ENCODE results near the gene CRELD2. TPM values are rescaled to one million over a fixed set of nuclear protein-coding genes. Genes with fewer than 3 reads are reported as not detected.

The CRELD2 gene, protein sequence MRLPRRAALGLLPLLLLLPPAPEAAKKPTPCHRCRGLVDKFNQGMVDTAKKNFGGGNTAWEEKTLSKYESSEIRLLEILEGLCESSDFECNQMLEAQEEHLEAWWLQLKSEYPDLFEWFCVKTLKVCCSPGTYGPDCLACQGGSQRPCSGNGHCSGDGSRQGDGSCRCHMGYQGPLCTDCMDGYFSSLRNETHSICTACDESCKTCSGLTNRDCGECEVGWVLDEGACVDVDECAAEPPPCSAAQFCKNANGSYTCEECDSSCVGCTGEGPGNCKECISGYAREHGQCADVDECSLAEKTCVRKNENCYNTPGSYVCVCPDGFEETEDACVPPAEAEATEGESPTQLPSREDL
- total RNA-seq: 22.9 TPM

DNA sequence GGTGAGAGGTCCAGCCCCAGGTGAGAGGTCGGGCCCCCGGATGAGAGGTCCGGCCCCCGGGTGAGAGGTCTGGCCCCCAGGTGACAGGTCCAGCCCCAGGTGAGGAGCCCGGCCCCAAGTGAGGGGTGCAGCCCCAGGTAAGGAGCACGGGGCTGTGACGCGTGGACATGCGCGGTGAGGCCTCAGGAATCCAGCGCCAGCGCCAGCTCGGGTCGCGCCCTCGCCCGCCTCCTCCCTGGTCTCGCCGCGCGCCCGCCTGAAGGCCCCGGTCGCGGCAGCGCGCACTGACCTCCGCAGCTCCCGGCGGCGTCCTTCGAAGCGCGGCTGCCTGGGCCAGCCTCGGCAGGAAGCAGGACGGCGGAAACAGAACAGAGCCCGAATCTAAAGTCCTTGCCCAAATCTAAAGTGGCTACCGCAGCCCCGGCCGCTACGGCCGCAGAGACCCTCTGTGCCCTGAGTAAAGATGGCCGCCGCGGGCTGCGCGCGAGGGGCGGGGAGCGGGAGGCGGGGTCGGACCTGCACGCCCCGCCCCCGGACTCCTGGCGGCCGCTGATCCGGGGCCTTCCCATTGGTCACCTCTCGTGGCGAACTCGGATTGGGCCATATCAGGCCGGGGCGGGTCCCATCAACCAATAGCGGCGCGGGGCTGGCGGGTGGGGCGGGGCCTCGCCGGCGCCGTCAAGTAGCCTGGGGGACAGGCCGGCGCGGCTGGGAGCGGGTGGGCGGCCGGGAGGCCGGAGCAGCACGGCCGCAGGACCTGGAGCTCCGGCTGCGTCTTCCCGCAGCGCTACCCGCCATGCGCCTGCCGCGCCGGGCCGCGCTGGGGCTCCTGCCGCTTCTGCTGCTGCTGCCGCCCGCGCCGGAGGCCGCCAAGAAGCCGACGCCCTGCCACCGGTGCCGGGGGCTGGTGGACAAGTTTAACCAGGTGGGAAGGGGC lies at the start of gene CRELD2, which contains the start of gene ALG12:
CRELD2 (plus strand) TSS at position 661 of the 937 bp plus-strand sequence; CDS start at position 797, 136 bp downstream.
ALG12 (minus strand) TSS at position 465 of the 937 bp plus-strand sequence. CDS start 4,673 bp downstream, outside the sequence.
- DNase-seq: peak; percentile 99

DNA sequence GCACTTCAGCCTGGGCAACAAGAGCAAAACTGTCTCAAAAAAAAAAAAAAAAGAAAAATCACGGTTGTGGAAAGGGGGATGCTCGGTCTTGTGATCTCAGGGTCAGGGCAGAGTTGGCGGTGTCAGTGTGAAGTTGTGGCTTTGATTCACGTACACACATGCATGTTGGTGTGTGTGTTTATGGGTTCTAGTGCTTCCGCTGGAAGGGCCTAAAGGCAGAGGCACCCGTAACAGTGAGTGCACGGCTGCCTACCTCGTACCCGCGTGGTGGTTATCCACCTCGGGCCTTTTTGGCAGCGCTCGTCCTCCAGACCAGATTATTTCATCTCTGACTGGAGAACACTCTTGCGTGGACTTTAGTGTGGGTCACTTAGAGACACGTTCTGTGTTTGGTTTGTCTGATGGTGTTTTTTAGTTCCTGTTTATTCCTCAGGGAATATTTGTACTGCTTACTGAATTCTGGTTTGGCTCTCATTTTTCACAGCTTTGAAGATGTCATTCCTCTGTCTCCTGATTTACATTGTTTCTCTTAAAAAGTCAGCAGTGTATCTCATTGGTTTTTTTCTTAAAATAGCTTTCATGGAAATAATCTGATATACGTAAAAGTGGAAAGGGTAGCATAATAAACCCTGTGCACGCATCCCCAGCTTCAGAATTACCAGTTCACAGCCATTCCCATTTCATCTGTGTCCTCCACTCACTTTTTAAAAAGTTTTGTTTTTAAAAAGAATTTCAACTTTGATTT lies 49.2 kb upstream of the CRELD2 start:
- no peak for DNase-seq

DNA sequence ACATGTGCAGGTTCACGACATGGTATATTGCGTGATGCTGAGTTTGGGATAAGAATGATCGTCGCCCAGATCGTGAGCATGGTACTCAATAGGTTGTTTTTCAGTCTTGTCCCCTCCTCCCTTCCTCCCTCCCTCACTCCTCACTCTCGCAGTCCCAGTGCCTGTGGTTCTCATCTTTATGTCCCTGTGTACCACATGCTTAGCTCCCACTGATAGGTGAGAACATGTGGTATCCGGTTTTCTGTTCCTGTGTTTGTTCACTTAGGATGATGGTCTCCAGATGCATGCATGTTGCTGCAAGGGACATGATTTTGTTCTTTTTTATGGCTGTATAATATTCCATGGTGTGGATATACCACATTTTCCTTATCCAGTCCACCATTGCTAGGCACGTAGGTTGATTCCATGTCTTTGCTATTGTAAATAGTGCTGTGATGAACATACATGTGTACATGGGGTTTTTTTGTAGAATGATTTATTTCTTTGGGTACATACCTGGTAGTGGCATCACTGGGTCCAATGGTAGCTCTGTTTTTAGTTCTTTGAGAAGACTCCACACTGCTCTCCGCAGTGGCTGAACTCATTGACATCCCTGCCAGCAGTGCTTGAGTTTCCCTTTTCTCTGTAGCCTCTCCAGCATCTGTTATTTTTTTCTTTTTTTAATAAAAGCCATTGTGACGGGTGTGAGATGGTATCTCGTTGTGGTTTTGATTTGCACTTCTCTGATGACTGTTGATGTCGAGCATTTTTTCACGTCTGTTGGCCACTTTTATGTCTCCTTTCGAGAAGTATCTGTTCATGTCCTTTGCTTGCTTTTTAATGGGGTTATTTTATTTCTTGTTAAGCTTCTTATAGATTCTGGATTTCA lies 48.4 kb upstream of the CRELD2 start:
- no peak for DNase-seq

DNA sequence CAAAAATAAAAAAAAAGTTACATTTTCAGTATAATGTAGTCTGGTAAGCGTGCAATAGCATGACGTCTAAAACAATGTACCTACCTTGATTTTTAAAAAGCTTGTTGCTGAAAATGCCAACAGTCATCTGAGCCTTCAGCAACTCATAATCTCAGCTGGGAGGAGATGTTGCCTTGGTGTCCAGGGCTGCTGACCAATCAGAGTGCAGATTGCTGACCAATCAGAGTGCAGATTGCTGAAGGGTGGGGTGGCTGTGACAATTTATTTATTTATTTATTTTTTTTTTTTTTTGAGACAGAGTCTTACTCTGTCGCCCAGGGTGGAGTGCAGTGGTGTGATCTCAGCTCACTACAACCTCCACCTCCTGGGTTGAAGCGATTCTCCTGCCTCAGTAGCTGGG lies 47.0 kb upstream of the CRELD2 start:
- DNase-seq: no peak

DNA sequence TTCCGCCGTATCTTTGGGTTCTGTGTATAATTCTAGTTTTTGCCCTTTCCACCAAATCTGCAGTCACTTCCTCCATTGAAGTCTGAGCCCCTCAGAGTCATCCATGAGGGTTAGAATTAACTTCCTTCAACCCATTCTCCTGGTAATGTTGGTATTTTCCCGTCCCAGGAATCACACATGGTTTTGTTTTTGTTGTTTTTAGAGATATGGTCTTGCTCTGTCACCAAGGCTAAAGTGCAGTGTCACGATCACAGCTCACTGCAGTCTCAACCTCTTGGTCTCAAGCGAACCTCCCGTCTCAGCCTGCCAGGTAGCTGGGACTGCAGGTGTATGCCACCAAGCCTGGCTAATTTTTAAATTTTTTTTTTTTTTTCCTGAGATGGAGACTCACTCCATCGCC lies 46.1 kb upstream of the CRELD2 start:
- DNase-seq: no peak

DNA sequence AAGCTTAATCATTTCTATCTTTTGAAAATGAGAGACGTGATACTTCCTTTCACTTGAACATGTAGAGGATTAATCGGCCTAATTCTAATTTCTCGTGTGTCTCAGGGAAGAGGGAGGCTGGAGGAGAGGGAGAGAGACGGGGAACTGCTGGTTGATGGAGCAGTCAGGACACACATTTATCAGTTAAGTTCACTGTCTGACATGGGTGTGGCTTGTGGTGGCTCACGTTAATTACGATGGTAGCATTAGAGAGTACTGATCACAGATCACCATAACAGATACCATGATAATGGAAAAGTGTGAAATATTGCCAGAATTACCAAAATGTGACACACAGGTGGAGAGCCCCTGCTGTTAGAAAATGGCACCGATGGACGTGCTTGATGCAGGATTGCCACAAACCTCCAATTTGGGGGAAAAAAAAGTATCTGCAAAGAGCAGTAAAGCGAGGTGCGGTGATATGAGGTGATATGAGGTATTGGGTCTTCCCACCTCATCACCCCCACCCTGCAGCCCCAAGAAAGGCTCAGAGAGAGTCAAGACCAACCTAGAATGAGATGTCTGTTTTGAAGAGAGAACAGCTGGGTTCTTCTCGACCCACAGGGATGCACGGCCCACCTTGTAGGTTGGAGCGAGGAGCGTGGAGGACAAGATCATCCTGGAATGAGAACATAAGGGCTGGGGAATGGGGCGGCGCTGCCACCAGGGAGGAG lies 45.0 kb upstream of the CRELD2 start:
- DNase-seq: no peak

DNA sequence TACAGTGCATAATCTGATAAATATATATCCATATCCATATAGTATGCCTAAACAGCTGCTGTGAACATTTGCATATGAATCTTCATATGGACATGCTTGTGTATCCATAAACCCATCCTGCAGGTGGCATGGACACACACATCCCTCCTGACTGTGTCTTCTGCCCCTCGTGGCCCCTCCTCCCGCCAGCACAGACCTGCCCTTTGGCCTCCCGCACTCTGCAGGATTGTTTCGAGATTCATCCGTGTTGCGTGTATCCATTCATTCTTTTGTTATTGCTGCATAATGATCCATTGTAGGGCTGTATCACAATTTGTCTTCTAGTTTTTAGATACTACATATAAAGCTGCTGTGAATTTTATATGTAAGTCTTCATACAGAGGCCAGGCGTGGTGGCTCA lies 40.8 kb upstream of the CRELD2 start:
- DNase-seq: no peak

DNA sequence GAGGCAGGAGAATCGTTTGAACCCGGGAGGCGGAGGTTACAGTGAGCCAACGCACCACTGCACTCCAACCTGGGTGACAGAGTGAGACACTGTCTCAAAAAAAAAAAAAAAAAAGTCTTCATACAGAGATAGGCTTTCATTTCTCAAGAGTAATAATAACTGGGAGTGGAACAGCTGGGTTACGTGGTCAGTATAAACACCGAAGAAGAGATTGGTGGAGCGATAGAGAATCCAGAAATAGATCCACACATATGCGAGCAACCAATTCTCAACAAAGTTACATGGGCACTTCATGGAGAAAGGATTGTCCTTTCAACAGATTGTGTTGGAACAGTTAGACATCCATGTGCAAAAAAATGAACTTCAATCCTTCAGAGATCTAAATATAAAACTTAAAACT lies 40.2 kb upstream of the CRELD2 start:
- DNase-seq: no peak

DNA sequence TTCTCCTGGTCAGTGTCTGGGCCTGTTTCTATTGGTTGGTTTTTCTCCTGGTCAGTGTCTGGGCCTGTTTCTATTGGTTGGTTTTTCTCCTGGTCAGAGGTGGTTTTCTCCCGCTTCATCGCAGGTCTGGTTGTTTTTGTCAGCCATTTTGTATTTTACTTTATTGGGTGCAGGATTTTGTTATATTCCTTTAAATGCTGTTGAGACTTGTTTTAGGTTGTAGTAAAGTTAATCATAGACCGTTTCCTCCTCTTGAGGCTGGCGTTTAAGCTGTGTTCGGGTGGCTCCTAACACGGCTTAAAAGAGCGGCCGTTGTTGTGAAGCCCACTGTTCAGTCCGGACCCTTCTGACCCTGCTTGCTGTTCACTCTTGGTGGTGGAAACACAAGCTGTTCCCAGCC lies 38.6 kb upstream of the CRELD2 start:
- no peak for DNase-seq

DNA sequence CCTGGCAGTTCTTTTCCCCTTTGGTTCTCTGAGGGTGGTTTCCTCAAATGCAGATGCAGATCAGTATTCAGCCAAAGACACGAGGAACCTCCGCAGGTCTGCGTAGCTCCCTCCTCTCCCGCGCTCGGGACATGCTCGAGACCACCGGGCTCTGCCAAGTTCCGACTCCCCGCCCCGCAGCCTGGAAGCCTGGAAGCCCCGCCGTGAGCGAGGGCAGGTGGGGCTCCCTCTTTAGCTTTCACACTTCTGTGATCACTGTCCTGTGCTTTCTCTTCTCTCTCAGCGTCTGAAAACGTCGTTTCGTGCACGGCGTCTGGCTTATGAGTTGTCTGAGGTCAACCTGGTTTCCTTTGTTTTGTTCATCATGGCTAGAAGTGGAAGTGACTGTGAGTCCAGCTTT lies 38.2 kb upstream of the CRELD2 start:
- DNase-seq: no peak

DNA sequence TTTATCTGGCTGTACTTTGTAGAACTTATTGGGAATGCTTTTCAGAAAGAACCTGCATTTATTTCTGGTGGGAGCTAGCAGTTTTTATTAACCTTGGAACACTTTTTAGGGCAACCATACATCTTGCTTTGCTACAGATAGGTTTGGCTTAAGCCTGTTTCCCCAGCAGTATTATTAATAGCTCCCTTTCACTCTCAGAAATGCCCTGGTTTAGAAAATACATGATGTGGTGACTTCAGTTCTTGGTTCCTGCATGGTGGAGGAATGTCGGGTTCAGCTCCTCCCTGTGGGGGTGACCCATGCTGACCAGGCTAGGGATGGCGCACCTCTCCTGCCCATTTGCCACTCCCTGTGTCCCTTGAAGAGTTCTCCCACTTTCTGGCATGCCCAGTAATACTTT lies 36.6 kb upstream of the CRELD2 start:
- no peak for DNase-seq

DNA sequence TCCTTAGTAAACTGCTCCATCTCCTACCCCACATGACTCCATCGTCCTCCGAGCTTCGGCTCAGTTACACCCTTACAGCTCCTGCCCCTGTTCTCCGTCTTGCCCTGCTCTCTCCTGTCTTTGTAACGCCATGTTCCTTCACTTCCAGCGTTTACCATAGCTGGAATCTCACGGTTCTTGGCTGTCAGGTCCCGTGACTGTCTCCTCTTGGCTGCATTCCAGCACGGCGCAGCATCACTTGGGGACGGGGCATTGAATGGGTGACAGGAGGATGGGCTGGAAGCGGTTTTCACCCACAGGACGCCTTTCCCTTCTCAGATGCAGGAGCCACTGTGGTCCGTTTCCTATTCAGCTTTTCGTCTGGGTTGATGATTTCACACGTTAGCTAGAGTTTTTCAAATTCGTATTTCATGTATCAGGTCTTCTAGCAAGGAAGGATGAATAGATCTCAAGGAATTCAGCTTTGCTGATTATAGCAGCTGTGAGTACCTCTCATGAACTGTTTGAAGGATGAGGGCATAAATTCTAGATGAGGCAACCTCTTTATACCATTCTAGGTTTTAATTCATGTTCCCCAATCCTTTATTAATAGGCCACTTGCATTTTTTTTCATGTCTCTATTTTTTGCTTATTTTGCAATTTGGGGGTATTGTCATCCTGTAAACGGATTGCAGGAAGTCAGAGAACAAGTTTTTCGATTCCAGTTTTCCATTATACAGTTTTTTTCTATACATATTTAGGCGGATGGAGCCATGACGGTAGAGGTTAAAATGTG lies 35.7 kb upstream of the CRELD2 start:
- no peak for DNase-seq

DNA sequence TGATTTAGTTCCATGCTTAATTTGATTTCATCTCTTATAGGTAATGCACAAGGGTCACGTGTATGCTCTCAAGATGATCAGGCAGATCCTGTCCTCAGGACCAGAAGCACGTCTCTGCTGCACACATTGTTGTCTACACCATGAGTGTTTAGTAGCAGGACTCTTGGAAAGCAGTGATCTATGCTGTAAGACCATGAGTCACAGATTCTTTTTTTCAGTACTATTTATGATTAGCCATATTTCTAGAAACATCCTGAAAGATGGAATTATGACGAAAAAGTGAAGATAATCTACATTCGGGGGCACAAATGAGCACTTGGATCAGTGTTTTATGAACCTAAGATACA lies 35.2 kb upstream of the CRELD2 start:
- no peak for DNase-seq

DNA sequence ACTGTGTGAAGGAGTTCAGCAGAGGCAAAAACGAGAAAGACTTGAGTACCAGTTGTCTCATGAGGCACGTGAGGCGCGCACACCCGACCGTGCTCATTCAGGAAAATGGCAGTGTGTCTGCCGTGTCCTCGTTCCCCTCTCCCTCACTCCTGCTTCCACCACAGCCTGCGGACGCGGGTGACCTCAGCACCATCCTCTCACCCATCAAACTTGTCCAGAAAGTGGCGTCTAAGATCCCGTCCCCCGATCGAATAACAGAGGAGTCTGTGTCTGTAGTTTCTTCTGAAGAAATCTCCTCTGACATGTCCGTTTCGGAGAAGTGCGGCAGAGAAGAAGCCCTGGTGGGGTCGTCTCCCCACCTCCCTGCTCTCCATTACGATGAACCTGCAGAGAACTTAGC lies 34.4 kb upstream of the CRELD2 start:
- DNase-seq: no peak

DNA sequence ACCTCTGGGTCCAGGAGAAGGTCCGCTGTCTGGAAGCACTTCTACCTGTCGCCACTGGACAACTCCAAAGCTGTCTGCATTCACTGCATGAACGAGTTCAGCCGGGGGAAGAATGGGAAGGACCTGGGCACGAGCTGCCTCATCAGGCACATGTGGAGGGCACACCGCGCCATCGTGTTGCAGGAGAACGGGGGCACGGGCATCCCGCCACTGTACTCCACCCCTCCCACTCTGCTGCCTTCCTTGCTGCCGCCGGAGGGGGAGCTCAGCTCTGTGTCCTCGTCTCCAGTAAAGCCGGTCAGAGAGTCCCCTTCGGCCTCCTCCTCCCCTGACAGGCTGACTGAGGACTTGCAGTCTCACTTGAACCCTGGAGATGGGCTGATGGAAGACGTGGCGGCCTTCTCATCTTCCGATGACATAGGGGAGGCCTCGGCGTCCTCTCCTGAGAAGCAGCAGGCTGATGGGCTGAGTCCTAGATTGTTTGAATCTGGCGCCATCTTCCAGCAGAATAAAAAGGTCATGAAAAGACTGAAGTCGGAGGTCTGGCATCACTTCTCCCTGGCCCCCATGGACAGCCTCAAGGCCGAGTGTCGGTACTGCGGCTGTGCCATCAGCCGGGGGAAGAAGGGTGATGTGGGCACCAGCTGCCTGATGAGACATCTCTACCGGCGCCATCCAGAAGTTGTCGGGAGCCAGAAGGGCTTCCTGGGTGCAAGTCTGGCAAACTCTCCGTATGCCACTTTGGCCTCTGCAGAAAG lies 33.8 kb upstream of the CRELD2 start:
- DNase-seq: no peak

DNA sequence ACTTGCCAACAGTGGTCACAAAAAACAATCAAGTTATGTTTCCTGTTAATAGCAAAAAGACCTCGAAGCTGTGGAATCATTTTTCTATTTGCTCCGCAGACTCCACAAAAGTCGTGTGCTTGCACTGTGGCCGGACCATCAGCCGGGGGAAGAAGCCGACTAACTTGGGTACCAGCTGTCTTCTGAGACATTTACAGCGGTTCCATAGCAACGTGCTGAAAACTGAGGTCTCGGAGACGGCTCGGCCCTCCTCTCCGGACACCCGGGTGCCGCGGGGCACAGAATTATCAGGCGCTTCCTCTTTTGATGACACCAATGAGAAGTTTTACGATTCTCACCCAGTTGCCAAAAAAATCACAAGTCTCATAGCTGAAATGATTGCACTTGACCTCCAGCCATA lies 33.2 kb upstream of the CRELD2 start:
- no peak for DNase-seq

DNA sequence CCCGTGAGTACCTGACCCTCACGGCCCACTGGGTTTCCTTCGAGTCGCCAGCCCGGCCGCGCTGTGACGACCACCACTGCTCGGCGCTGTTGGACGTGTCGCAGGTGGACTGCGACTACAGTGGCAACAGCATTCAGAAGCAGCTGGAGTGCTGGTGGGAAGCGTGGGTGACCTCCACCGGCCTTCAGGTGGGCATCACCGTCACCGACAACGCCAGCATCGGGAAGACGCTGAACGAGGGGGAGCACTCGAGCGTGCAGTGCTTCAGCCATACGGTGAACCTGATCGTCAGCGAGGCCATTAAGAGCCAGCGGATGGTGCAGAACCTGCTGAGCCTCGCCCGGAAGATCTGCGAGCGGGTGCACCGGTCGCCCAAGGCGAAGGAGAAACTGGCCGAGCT lies 32.6 kb upstream of the CRELD2 start:
- DNase-seq: no peak

DNA sequence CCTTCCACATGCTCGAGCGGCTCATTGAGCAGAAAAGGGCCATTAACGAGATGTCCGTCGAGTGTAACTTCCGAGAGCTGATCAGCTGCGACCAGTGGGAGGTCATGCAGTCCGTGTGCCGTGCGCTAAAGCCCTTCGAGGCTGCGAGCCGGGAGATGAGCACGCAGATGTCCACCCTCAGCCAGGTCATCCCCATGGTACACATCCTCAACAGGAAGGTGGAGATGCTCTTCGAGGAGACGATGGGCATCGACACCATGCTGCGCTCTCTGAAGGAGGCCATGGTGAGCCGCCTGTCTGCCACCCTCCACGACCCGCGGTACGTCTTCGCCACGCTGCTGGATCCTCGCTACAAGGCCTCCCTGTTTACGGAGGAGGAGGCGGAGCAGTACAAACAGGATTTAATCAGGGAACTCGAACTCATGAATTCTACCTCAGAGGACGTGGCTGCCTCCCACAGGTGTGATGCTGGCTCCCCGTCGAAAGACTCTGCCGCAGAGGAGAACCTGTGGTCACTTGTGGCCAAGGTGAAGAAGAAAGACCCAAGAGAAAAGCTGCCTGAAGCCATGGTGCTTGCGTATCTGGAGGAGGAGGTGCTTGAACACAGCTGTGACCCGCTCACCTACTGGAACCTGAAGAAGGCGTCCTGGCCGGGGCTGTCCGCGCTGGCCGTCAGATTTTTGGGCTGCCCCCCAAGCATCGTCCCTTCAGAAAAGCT lies 31.9 kb upstream of the CRELD2 start:
- DNase-seq: no peak

DNA sequence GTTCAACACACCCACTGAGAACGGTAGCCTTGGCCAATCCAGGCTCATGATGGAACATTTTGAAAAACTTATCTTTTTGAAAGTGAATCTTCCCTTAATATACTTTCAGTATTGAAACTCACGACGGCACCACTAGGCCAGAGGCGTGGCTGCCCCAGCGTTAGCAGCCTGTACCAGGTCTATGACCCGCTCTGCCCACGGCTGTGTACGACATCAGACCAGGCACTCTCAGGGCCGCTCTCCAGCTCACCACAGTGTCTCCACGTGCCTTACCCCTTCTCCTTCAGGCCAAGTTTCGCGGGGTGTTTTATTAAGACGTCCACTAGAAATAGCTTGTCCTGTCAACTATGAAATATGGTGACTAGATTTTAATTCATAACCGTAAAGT lies 31.4 kb upstream of the CRELD2 start:
- no peak for DNase-seq
